ENCODE data around the gene MAGI3.
"Not testable (repeated sequence)": the region's sequence is repeated elsewhere in the genome, so short reads cannot be mapped to it uniquely, and the experiment has no call there.

MAGI3 gene

DNA sequence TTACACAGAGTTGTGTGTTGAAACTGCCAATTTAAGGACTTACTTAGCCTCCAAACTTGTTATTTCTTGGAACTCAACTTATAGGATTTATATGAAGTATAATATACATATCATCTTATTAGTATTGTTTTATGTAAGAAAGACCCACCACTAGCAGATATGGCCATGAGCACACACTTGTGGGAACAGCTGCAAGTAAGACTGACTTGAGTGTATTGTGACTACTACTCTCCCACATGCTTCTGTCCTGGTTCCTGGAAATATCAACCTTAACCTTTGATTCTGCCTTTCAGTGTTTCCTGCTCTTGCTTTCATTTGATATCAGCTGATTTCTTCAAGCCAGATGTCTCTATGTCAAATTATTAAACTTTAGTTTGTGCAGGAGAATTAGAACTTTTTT is 175.3 kb downstream of the MAGI3 start:
- DNase-seq: no peak

GRCh38 chr1:113567427-113567826 is 177.1 kb downstream of the MAGI3 start:
- DNase-seq: no peak

GRCh38 chr1:113575744-113576260 is 185.5 kb downstream of the MAGI3 start:
- DNase-seq: not testable (repeated sequence)

GRCh38 chr1:113576271-113576670 is 186.0 kb downstream of the MAGI3 start:
- no peak for DNase-seq

DNA sequence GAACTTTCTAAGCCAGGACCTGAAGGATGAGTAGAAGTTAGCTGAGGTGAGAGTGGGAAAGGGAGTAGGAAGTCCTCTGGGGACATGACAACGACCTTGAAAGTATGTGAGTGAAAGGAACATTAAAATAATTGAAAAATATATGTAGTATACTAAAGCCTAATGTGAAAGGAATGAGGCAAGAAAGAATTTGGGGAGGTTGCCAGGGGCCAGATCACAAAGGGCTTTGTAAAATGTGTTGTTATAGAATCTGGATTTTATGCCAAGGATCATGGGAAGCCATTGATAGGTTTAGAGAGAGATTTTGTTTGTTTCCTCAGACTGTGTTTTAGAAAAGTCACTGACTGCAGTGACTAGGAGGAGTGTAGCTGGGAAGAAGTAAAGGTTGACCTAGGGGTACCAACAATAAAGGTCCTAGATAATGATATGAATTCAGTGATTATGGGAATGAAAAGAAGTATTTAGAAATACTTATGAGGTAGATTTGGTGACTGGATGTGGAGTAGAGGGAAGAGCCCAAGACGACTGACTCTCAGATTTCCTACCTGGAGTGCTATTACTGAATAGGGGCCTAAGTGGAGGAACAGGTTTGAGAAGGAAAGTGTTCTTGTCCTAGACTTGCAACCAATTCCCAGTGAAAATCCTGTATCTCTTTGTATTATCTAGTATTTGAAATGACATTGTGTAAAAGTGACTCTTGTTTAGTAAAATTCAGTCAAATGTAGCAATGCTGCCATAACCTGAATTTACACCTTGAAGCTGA is 189.1 kb downstream of the MAGI3 start:
- DNase-seq: no peak

DNA sequence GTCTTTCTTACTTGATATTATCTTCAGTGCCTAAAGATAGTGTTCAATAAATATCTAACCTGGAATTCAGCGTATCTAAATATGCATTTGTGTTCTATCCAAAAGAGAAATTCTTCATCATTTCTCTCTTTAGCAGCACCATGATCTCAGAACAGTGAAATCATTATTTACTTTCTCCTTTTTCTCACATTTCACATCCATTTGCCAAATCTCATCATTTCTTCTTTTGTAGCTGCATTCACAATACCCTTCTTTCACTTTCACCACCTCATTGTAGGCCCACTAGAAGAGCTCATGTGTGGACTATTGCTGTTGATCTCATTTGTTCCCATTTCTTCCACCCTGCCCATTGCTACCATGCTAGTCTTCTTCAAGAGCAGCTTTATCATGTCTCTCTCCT is 191.0 kb downstream of the MAGI3 start:
- no peak for DNase-seq

DNA sequence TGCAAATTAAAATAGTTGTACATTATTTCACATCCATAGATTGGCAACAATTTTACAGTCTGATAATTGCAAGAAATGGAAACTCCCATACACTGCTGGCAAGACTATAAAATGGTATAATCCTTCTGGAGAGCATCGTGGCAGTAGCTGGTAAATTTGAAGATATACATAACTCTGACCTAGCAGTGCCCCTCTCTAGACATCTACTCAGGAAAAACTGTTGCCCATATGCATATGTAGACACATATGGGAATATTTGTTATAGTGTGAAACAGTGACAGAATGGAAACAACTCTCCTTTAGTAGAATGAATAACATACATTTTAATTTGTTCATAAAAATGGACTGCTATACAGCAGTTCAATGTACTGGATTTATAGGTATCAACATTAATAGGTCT is 191.8 kb downstream of the MAGI3 start:
- no peak for DNase-seq

DNA sequence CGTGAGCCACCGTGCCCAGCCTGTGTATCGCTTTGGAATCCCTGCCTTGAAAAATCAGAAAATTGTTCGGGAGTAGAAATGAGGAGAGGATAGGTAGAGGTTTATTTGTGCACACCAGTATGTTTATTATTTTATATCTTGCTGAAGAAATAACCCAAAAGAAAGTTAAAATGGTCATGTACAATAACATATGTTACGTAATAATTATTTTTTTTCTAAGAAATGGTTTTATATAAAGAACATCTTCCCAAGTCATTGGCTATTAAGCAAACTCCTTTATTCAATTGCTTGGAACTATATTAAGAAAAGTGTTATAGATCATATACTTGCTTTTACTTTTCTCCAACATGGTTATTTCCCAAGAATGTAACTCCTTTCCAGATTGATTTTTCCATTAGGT is 197.2 kb downstream of the MAGI3 start:
- DNase-seq: no peak

- DNase-seq: no peak
Measured at GRCh38 chr1:113592230-113592629, 201.9 kb downstream of the MAGI3 start.

GRCh38 chr1:113593550-113594297 is 203.4 kb downstream of the MAGI3 start:
- no peak for DNase-seq

DNA sequence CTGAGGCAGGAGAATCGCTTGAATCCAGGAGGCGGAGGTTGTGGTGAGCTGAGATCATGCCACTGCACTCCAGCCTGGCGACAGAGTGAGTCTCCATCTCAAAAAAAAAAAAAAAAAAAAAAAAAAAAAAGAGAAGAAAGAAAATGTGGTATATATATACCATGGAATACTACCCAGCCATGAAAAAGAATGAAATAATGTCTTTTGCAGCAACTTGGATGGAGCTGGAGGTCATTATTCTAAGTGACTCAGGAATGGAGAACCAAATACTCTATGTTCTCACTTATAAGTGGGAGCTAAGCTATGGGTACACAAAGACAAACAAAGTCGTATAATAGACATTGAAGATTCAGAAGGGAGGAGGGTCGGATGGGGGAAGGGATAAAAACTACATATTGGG is 214.2 kb downstream of the MAGI3 start:
- not testable (repeated sequence) for DNase-seq

- DNase-seq: no peak
Measured at GRCh38 chr1:113605146-113605545, 214.8 kb downstream of the MAGI3 start.

DNA sequence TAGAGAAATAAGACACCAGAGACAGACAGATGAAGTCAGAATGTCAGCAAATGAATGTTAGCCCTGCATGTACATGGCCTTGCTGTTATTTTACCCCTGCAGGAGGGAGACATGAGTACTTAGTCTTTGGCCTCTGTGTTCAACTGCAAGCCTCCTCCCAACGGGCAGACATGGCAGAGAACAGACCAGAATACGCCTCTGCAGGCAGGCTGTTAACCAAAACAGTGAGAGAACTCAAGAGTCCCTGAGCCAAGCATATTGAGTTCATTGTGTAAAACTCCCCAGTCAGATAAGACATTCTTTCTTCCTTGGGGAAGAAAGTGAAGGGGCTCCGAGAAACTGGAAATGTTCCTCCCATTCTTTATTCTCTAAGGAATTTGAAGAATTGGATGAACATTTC is 218.1 kb downstream of the MAGI3 start:
- no peak for DNase-seq

GRCh38 chr1:113610372-113610771 is 220.1 kb downstream of the MAGI3 start:
- DNase-seq: no peak

GRCh38 chr1:113615425-113615824 is 225.1 kb downstream of the MAGI3 start:
- DNase-seq: no peak

DNA sequence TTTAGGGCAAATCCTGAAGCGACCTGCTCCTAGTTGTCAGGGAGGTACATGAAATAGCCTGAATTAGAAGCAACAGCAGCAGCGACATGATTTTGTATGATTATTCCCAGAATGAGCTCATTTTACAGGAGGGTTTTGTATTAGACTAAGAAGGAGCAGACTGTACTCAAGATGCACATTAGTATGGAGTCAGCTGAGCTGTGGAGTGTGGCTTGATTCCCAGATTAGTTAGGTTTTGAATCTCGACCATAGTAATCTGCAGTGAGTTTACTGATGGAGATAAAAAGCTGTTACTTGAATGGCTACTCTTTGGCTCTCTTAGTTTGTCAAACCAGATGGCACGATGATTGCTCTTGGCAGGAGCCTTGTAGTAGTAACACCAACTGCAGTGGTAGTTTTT is 225.8 kb downstream of the MAGI3 start:
- DNase-seq: peak in 7 of 56 donors; percentile 1 to 26 (median 8)

- DNase-seq: no peak
Measured at GRCh38 chr1:113617438-113618141, 227.3 kb downstream of the MAGI3 start.

DNA sequence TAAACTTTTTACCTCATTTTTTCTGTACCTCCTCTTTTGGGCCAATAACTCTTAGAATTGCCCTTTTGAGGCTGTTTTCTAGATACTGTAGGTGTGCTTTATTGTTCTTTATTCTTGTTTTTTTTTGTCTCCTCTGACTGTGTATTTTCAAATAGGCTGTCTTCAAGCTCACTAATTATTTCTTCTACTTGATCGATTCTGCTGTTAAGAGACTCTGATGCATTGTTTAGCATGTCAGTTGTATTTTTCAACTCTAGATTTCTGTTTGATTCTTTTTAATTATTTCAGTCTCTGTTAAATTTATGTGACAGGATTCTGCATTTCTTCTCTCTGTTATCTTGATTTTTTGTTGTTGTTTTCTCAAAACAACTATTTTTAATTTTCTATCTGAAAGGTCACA is 238.7 kb downstream of the MAGI3 start:
- no peak for DNase-seq

DNA sequence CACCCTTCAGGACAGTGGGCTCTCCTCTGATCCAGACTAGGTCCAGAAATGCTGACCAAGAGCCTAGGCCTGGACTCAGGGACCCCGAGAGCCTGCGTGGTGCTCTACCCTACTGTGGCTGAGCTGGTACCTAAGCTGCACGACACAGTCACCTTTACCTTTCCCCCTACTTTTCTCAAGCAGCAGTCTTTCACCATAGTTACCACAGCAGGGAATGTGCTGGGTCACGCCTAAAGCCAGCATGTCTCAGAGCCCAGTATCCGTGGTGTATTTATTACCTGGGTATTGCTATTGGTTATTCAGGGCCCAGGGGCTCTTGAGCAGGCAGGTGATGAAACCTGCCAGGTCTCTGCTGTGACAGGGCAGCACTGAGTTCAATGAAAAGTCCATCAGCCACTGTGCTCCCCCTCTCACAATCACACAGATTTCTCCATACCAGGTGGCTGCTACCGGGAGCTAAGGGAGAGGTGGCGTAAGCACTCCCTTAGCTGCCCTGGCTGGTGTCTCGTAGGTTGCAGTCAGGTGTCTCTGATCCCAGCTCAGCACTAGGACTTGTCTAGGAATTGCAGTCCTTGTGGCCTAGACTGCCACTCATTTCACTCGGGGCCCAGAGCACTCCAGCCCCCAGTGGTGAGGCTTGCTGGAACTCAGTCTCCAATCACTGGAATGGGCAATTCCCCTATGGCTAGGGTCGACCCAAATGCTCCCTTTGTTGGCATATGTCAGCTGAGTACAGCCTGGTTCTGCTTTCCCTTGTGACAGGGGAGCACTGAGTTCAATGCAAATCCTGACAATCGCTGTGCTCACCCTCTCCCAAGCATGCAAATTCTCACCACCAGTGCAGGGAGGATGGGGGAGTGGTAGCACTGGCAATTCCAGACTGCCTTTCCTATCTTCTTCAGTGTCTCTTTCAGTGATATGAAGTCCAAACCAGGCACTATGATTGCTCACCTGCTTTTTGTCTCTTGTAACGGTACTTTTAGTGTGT is 240.3 kb downstream of the MAGI3 start:
- DNase-seq: no peak

- no peak for DNase-seq
Measured at GRCh38 chr1:113641396-113641795, 251.1 kb downstream of the MAGI3 start.

- DNase-seq: no peak
Measured at GRCh38 chr1:113647164-113647563, 256.8 kb downstream of the MAGI3 start.
